Kidney epithelial cell (primary cell): Measurements from ENCODE around the gene DDAH2. TPM values are rescaled to one million over a fixed set of nuclear protein-coding genes. Genes with fewer than 3 reads are reported as not detected.

Experiments
- DNase-seq: peaks from one replicate; pipeline ENCODE4 v3.0.0-alpha.2; 2010; ENCODE audit warnings: low read depth
- H3K27me3 ChIP-seq: 2 replicates; pipeline ENCODE4 v1.6.0; 2011; ENCODE audit warnings: low read length; ENCODE audit not compliant: control insufficient read depth, insufficient read depth
- H3K36me3 ChIP-seq: 2 replicates; pipeline ENCODE4 v1.5.1; 2011; ENCODE audit warnings: low read length; ENCODE audit not compliant: control insufficient read depth, insufficient read depth
- H3K4me3 ChIP-seq: 2 replicates; pipeline ENCODE4 v1.5.1; 2011; ENCODE audit warnings: low read depth, mild to moderate bottlenecking, control low read depth, low read length
- CTCF ChIP-seq: IDR thresholded peaks from 2 replicates; pipeline ENCODE4 v1.5.1; 2011; ENCODE audit warnings: mild to moderate bottlenecking, moderate library complexity, low read length, control low read depth, inconsistent platforms; ENCODE audit not compliant: insufficient read depth, poor library complexity, severe bottlenecking
- total RNA-seq: library from RNA; depleted of rRNA; stranded (reverse); fragments of >200 nt; gene quantifications from 2 replicates; pipeline ENCODE4 v1.2.3, GENCODE V29; 2015

DDAH2 gene
- total RNA-seq, 1 donor from 2014 or later: 106 TPM

GRCh38 chr6:31693535-31693934 lies 35.6 kb downstream of the DDAH2 start:
- DNase-seq: no peak
- Histone ChIP-seq H3K36me3 (no peaks in the 10 kb centered on the region), H3K4me3 (no peak overlapping the region), H3K27me3 (no peaks in the 10 kb centered on the region)
- no peak for TF ChIP-seq CTCF

GRCh38 chr6:31692886-31693285 lies 36.2 kb downstream of the DDAH2 start:
- no peaks in the 10 kb centered on the region for H3K36me3 ChIP-seq
- DNase-seq: no peak
- no peaks in the 10 kb centered on the region for H3K27me3 ChIP-seq
- no peak for TF ChIP-seq CTCF
- no peak overlapping the region for H3K4me3 ChIP-seq

- H3K27me3 ChIP-seq: no peaks in the 10 kb centered on the region
- no peak for TF ChIP-seq CTCF
- H3K4me3 ChIP-seq: no peak overlapping the region
- no peak for DNase-seq
- no peaks in the 10 kb centered on the region for H3K36me3 ChIP-seq
Observed at GRCh38 chr6:31692353-31692752, 36.7 kb downstream of the DDAH2 start.

- no peak overlapping the region for H3K4me3 ChIP-seq
- no peak for TF ChIP-seq CTCF
- H3K27me3 ChIP-seq: no peaks in the 10 kb centered on the region
- no peak for DNase-seq
- no peaks in the 10 kb centered on the region for H3K36me3 ChIP-seq
Observed at GRCh38 chr6:31691564-31692108, 37.5 kb downstream of the DDAH2 start.

GRCh38 chr6:31691078-31691463 lies 38.0 kb downstream of the DDAH2 start:
- TF ChIP-seq CTCF: no peak
- DNase-seq: no peak
- Histone ChIP-seq H3K36me3 (no peaks in the 10 kb centered on the region), H3K27me3 (no peaks in the 10 kb centered on the region), H3K4me3 (no peak overlapping the region)

- H3K27me3 ChIP-seq: no peaks in the 10 kb centered on the region
- H3K36me3 ChIP-seq: no peaks in the 10 kb centered on the region
- DNase-seq: no peak
- TF ChIP-seq CTCF: no peak
- H3K4me3 ChIP-seq: no peak overlapping the region
Observed at GRCh38 chr6:31690231-31691077, 38.6 kb downstream of the DDAH2 start.
